GM18907 (cell line): ENCODE data around the gene LCN10.
"Not testable (repeated sequence)": the region's sequence is repeated elsewhere in the genome, so short reads cannot be mapped to it uniquely, and the experiment has no call there.

Source experiments
- ATAC-seq: cut with Tn5 transposase; IDR thresholded peaks from one replicate; pipeline ENCODE4 v1.9.1; 2021; ENCODE audit warnings: mild to moderate bottlenecking, moderate library complexity; ENCODE audit not compliant: unreplicated experiment

Gene LCN10

DNA sequence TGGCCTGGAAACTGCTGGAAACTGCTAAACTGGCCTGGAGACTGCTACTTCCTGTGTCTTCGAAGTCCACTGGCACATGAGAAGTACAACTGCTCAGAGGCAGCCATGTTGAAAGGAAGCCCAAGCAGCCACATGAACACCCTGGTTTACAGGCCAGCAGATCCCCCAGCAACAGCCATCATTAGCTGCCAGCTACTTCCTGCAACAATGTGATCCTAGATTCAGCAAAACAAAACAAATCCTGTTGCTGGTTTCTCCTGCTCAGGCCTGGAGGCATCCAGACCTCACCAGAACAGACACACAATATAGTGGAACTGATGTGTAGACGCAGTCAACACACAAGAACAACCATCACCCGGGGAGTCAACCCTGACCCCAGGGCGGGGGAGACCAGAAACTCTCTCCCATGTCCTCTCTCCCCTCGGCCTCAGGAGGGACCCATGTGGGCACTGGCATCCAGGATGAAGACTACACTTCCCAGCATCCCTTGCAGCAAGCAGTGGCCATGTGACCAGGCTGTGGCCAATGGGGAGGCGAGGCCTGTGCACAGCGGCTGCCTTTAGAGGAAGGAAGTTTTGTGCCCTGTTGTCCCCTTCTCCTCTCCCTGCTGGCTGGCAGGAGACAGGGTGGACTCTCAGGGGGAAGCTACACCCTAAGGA is 30.8 kb upstream of the LCN10 start:
- ATAC-seq, result no peak

DNA sequence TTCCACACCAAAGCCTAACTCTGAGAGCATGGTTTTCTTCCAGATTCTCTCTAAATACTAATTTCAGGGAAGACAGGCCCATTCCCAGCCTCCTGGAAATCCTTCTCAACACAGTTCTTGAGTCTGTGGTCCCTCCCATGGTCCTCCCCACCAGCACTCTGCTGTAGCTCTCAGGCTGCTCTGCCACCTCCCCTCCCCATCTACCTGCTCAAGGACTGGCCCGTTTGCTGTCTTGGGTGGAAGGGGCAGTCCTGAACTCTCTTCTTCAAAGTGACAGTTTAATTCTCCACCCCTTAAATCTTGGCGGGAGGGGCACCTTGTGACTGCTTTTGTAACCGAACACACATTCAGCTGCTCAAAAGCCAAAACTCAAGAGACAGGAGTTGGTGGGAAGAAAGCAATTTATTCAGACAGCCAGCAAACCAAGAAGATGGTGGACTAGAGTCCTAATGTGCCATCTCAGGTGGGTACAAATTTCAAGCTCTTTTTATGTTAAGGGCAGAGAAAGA is 29.2 kb upstream of the LCN10 start:
- no peak for ATAC-seq

DNA sequence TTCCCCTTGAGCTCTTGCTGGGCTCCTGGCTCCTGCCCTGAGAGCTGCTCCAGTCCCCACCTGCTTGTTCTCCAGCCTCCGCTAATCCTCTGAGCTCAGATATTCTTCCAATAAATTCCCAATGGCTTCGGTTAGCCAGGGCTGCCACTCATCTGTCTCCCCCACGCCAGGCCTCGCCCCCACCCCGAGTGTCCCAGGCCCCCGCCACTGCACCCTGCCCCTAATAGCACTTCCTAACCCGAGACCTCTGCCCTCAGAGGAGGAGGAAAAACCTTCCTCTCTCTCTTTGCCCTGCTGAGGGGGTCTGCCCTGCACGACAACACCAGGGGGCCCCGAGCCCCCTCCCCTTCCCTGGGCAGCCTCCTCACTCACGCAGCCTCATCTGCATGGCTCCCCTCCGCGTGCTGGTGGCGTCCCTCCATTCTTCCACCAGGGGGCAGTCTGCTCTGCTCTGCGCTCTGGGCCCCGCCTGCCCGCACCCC is 27.0 kb upstream of the LCN10 start:
- ATAC-seq, result no peak

DNA sequence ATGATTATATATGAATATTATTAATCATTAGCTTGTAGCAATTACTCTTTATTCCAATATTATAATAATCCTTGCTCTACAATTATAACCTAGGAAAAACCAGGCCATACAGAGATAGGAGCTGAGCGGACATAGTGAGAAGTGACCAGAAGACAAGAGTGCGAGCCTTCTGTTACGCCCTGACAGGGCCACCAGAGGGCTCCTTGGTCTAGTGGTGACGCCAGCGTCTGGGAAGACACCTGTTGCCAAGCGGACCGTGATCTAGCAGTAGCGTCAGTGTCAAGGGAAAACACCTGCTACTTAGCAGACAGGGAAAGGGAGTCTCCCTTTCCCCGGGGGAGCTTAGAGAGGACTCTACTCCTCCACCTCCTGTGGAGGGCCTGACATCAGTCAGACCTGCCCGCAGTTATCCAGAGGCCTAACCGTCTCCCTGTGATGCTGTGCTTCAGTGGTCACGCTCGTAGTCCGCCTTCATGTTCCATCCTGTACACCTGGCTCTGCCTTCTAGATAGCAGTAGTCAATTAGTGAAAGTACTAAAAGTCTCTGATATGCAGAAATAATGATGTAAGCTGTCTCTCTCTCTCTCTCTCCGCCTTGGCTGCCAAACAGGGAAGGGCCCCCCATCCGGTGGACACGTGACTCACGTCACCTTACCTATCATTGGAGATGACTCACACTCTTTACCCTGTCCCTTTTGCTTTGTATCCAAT is 23.8 kb upstream of the LCN10 start:
- ATAC-seq, result not testable (repeated sequence)

DNA sequence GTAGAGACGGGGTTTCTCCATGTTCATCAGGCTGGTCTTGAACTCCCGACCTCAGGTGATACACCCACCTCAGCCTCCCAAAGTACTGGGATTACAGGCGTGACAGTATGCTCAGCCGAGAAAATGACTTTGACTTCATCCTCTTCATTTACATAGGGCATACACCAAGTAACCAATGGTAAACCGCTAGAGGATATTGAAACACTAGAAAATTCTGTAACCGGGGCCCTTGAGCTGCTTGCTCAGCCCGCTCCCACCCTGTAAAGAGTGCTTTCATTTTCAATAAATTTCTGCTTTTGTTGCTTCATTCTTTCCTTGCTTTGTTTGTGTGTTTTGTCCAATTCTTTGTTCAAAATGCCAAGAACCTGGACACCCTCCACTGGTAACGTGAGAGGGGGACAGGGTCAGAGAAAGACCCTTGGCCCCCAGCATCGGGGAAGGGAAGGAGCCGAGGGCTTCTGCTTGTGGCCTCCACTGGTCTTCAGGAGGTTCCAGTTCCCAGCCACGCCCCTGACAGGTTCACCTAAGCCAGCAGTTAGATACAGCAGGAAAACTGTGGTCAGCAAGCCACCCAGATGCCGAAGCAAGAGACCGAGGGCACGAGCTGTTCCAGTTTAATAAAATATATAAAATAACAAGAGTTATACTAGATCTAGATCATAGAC is 23.1 kb upstream of the LCN10 start:
- peak; percentile 55 for ATAC-seq

- ATAC-seq, result no peak
Measured at GRCh38 chr9:136765041-136765440, 22.3 kb upstream of the LCN10 start.

GRCh38 chr9:136764301-136764891 is 21.7 kb upstream of the LCN10 start, which contains the start of gene LCN15:
TSS of gene LCN15 (minus strand) at chr9:136764518. CDS start at chr9:136764488, 30 bp downstream.
- no peak for ATAC-seq

GRCh38 chr9:136763649-136764035 is 20.9 kb upstream of the LCN10 start:
- ATAC-seq, result no peak

- no peak for ATAC-seq
Measured at GRCh38 chr9:136762915-136763648, 20.3 kb upstream of the LCN10 start.

GRCh38 chr9:136762221-136762691 is 19.5 kb upstream of the LCN10 start:
- no peak for ATAC-seq

GRCh38 chr9:136761545-136761981 is 18.8 kb upstream of the LCN10 start:
- no peak for ATAC-seq

GRCh38 chr9:136760834-136761544 is 18.2 kb upstream of the LCN10 start:
- ATAC-seq, result not testable (repeated sequence)

GRCh38 chr9:136760424-136760823 is 17.7 kb upstream of the LCN10 start:
- no peak for ATAC-seq

DNA sequence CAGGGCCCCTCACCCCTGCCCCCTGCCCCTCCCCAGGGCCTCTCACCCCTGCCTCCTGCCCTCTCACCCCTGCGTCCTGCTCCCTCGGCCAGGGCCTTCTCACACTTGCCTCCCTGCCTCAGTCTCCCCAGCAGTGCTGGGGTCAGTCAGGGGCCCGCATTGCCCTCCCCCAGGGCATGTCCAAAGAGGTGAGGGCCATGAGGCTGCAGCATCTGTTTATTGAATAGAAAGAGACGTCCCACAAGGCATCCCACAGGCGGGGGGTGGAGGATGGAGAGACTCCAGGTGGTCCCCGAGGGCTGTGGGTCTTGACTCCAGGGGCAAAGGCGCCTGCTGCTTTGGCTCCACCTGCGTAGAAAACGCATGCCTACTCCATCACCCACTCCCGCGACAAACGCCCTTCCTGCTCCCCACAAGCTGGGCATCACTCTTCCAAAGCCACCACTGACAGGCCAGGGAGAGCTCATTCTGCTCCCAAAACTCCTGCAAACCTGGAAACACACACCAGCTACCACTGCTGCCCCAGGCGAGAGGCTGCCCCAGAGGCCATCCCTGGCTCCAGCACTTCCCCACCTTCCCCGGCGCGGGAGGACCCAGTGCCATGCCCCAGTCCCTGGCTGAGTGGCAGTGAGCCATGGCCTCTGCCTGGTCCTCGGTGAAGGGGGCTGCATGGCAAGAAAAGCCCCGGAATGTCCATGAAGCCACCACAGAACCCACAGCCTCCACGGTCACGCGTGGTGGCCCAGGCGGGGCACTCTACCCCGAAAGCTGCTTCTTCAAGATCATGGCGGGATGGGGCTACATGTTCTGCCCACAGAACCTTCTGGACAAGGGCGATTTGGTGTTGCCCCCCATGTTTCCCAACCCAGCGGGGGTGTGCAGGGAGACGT is 16.9 kb upstream of the LCN10 start:
- ATAC-seq, result no peak

GRCh38 chr9:136759001-136759400 is 16.3 kb upstream of the LCN10 start:
- ATAC-seq, result no peak

DNA sequence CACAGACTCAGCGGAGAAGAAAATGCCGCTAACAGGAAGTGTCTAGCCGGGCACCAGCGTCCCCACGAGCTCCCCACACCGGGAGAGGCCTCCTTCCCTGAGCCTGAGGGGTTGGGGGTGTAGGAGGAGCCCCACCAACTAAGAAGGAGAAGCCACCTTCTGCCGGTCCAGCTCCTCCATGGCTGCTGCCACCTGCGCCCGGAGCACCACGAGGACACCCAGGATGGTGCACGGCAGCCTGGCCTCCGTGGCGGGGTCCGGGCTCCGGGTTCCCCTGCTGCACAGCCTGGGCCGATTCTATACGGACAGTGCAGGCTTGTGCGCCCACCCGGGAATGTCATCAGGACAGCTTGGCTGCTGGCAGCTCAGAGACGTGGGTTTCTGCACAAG is 15.0 kb upstream of the LCN10 start:
- no peak for ATAC-seq

GRCh38 chr9:136757328-136757727 is 14.6 kb upstream of the LCN10 start:
- no peak for ATAC-seq

- ATAC-seq, result no peak
Measured at GRCh38 chr9:136756836-136757235, 14.1 kb upstream of the LCN10 start.

DNA sequence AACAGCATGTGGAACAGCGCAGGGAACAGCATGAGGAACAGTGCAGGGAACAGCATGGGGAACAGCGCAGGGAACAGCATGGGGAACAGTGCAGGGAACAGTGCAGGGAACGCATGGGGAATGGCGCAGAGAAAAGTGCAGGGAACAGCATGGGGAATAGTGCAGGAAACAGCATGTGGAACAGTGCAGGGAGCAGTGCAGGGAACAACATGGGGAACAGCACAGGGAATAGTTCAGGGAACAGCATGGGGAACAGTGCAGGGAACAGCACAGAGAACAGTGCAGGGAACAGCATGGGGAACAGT is 13.3 kb upstream of the LCN10 start:
- no peak for ATAC-seq
